Measurements from ENCODE around the gene HSFX3. TPM values are rescaled to one million over a fixed set of nuclear protein-coding genes. Genes with fewer than 3 reads are reported as not detected.

Gene HSFX3
- total RNA-seq, 1 experiment from 2014 or later: not detected

- H3K36me3 Mint-ChIP-seq (ENCODE audit: insufficient read depth in 1 of 3, low read depth in 3 of 3): peaks cover 4 to 13% (median 13%) of the 10 kb centered on the region in 3 experiments; a peak in 6 of 7 replicates
- H2AK5ac ChIP-seq (ENCODE audit: insufficient read length, low read length): no peak overlapping the region
- H3K79me1 ChIP-seq (ENCODE audit: insufficient read depth, low read depth, low read length, poor library complexity, severe bottlenecking): no peaks in the 10 kb centered on the region
- no peaks in the 10 kb centered on the region; the same call in 1 of the 2 replicates for H3K4me1 ChIP-seq (ENCODE audit: insufficient read depth, low read length)
- H3K4me3 Mint-ChIP-seq: no peak overlapping the region
- no peak overlapping the region for H2BK15ac ChIP-seq (ENCODE audit: low read depth, low read length)
- H2BK20ac ChIP-seq (ENCODE audit: low read depth, low read length, poor library complexity, severe bottlenecking): no peak overlapping the region
- H3K79me2 ChIP-seq (ENCODE audit: insufficient read depth, low read length): no peaks in the 10 kb centered on the region
- TF ChIP-seq CTCF (conservative IDR thresholded peaks at IDR 0.05): no peak
- H2BK12ac ChIP-seq (ENCODE audit: insufficient read length, low read depth, low read length): no peak overlapping the region
- peaks cover 20 to 25% of the 10 kb centered on the region in 2 experiments for H3K4me1 Mint-ChIP-seq
- H3K9me3 ChIP-seq (ENCODE audit: control insufficient read depth, low read depth, low read length): peaks cover 50% of the 10 kb centered on the region
- H3K23ac ChIP-seq (ENCODE audit: insufficient read length, low read depth, low read length): no peak overlapping the region
- no peak overlapping the region for H3K56ac ChIP-seq (ENCODE audit: insufficient read length, low read depth, low read length)
- H3K4ac ChIP-seq (ENCODE audit: low read depth, low read length): no peak overlapping the region
- no peak overlapping the region for H2AFZ ChIP-seq (ENCODE audit: low read length)
- no peak overlapping the region for H3K14ac ChIP-seq (ENCODE audit: insufficient read depth, low read length)
- no peak overlapping the region for H3K4me2 ChIP-seq (ENCODE audit: insufficient read depth, insufficient read length, low read length)
- H2BK120ac ChIP-seq (ENCODE audit: low read depth, low read length, poor library complexity, severe bottlenecking): no peak overlapping the region
- DNase-seq: no peak
- WGBS (ENCODE audit: extremely low coverage, insufficient read length, low lambda C conversion rate): no CpG with 5 or more reads among the region's 2 CpGs
- H4K91ac ChIP-seq (ENCODE audit: insufficient read length, low read depth, low read length): no peak overlapping the region
- H3K27me3 ChIP-seq (ENCODE audit: insufficient read depth, low read length): no peaks in the 10 kb centered on the region
- H3K9ac ChIP-seq (ENCODE audit: extremely low read depth, insufficient read length, low read length): no peak overlapping the region
- H4K20me1 ChIP-seq (ENCODE audit: control insufficient read depth, insufficient read depth, insufficient read length): no peaks in the 10 kb centered on the region
- H3K27ac Mint-ChIP-seq: no peak overlapping the region
- peaks cover 6% of the 10 kb centered on the region for H3K27me3 Mint-ChIP-seq (ENCODE audit: low read depth)
- H2BK5ac ChIP-seq (ENCODE audit: insufficient read length, low read length): no peak overlapping the region
- H4K8ac ChIP-seq (replicated peaks; ENCODE audit: insufficient read length, low read depth, low read length): no peak overlapping the region
- H3K23me2 ChIP-seq (ENCODE audit: insufficient read length, low read depth, low read length, poor library complexity, severe bottlenecking): peaks cover 2% of the 10 kb centered on the region
- H3K27ac ChIP-seq (ENCODE audit: insufficient read length, low read depth, low read length): no peak overlapping the region
- no peak overlapping the region for H4K5ac ChIP-seq (ENCODE audit: insufficient read length, low read depth, low read length)
- peaks cover 55 to 71% of the 10 kb centered on the region in 2 experiments for H3K9me3 Mint-ChIP-seq
- no peak overlapping the region for H3T11ph ChIP-seq (ENCODE audit: low read length)
- H3K18ac ChIP-seq (ENCODE audit: insufficient read length, low read depth, low read length): no peak overlapping the region
Observed at GRCh38 chrX:149506349-149506748, 43.4 kb downstream of the HSFX3 start.

All from H9 (cell line).